GM21723 (cell line): ENCODE measurements around the gene ZNF765.
A peak's percentile ranks its signal among the peaks of the same experiment; 100 is the strongest.
"Not testable (repeated sequence)": the region's sequence is repeated elsewhere in the genome, so short reads cannot be mapped to it uniquely, and the experiment has no call there.

Source experiments
- ATAC-seq: cut with Tn5 transposase; IDR thresholded peaks from one replicate; pipeline ENCODE4 v1.9.1; 2021; ENCODE audit warnings: mild to moderate bottlenecking, moderate library complexity; ENCODE audit not compliant: unreplicated experiment

ZNF765 gene

DNA sequence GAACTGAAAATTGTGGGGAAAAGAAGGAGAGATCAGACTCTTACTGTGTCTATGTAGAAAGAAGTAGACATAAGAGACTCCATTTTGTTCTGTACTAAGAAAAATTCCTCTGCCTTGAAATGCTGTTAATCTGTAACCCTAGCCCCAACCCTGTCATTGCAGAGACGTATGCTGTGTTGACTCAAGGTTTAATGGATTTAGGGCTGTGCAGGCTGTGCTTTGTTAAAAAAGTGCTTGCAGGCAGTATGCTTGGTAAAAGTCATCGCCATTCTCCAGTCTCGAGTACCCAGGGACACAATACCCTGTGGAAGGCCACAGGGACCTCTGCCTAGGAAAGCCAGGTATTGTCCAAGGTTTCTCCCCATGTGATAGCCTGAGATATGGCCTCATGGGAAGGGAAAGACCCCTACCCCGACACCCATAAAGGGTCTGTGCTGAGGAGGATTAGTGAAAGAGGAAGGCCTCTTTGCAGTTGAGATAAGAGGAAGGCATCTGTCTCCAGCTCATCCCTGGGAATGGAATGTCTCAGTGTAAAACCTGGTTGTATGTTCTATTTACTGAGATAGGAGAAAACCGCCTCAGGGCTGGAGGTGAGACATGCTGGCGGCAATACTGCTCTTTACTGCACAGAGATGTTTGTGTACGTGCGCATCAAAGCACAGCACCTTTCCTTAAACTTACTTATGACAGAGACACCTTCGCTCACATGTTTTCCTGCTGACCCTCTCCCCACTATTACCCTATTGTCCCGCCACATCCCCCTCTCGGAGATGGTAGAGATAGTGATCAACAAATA lies 25.8 kb downstream of the ZNF765 start:
- ATAC-seq = not testable (repeated sequence)

DNA sequence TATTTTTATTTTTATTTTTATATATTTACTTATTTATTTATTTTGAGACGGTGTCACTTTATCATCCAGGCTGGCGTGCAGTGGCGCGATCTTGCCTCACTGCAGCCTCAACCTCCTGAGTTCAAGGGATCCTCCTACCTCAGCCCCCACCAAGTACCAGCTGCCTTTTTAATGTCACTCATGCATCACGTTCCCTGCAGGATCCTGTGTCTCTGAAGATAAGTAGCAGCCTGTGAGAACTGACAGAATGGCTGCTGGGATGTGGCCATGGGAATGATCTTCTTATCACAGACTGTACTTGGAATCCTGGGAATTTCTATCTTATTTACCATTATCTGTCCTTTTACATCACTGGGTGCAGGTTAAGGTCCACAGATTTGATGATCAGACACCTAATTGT lies 27.6 kb downstream of the ZNF765 start:
- ATAC-seq = no peak

DNA sequence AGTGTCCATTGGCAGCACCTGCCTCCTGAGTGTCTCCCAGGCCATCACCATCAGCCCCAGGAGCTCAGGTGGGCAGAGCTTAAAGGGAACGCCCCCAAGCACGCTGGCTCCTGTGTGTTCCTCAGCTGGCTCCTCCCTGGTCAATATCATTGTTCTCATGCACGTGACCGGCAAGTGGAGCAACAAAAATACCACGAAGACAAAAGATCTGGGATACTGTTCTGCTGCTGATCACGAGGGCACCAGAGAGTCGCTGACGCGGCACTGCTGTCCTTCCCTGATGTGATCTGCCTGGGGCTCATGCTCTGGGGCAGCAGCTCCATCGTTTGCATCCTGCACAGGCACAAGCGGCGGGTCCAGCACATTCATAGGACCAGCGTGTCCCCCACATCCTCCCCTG lies 28.1 kb downstream of the ZNF765 start:
- ATAC-seq = not testable (repeated sequence)

DNA sequence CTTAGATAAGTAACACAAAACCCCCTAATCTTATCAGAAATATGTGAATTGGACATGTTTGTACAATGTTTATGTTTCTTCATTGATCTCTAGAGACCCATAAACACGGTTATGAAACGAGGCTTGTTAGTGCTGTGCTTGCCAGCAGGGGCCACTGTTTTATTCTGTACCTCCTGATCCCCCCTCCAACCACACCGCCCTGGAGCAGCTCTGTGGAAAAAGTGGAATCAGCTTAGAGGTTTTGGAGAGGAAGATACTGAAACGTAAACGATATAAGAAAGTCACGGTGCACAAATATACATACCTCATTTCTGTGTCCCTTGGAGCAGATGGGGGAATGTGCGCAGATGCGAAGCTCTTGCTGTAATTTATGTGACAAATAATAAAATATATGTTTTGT lies 28.7 kb downstream of the ZNF765 start:
- not testable (repeated sequence) for ATAC-seq

DNA sequence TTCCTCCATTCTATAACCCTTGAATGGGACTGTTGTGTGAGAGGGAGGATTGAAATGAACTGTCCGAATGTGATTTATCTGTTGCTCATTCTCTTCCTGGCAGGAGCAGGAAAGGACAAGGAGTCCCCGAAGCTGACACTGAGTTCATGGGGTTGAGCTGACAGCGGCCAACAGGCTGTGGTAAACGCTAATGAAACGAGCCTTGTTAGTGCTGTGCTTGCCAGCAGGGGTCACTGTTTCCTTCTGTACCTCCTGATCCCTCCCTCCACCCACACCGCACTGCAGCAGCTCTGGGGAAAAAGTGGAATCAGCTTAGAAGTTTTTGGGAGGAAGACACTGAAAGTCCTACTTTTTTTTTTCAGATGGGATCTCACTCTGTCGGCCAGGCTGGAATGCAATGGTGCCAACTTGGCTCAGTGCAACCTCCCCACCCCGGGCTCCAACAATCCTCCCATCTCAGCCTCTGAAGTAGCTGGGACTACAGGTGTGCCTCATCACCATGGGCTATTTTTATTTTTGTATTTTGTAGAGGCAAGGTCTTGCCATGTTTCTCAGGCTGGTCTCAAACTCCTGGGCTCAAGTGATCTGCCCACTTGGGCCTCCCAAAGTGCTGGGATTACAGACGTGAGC lies 30.1 kb downstream of the ZNF765 start:
- ATAC-seq = no peak

DNA sequence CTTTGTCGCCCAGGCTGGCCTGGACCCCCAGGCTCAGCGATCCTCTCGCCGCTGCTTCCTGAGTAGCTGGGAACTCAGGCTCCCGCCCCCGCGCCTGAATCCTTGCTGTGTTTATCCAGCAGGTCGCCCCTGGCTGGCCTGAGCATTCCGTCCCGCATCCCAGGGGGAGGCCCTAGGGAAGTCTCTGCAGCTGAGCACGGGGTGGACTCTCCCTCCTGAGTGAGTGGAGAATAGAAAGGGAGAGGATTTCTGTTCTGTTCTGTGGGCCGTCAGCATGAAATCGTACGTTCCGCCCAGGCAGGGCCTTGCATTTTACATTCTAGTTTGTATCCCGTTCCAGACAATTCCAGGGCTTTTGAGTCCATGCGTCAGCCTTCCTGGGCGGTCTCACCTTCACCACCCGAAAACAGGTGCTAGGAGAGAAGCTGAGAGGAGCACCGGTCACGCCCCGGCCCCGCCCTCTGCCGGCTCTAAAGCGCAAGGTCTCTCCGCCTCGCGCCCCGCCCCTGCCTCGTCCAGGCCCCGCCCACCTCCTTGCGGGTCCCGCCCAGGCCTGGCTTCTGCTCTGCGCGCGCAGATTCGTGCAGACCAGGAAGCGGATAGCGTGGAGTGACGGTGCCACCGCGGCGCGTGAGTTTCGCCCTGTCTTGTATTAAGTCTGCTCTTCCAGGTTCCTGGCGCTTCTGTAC lies 36.6 kb downstream of the ZNF765 start, which contains the start of gene ZNF761:
Gene ZNF761, plus strand, starts transcription at position 586 of the 689 bp plus-strand sequence. CDS start 15,285 bp downstream, outside the sequence.
- ATAC-seq = peak; percentile 96

DNA sequence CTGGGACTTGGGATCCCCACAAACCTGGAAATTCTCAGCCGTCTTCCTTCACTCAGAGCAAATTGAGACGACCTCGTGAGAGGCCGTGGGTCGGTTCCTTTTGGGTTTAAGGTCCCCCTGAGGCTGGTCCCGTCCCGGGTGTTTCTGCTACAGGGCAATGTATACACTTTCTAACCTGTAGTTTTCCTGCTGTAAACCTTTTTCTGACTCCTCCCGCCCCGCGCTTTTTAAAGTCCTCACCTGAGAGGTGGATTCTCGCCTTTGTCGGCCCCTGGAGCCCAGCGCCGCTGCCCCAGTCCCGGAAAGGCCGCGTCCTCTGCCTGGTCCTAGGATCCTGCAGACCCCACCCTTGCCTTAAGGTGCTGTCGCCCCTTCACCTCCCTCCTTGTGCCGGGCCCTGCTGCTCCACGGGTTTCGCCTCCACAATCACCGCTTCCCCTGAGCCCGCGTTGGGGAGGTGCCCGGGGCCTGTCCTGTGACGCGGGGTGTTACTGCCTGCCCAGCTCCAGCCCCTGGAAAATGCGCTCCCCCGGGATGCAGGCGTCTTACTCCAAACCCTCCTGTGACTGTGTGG lies 37.2 kb downstream of the ZNF765 start:
- ATAC-seq = peak; percentile 29

DNA sequence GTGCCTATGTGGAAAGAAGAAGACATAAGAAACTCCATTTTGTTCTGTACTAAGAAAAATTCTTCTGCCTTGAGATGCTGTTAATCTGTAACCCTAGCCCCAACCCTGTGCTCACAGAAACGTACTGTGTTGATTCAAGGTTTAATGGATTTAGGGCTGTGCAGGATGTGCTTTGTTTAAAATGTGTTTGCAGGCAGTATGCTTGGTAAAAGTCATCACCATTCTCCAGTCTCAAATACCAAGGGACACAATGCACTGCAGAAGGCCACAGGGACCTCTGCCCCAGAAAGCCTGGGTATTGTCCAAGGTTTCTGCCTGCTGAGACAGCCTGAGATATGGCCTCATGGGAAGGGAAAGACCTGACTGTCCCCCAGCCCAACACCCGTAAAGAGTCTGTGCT lies 48.9 kb downstream of the ZNF765 start:
- ATAC-seq = not testable (repeated sequence)

DNA sequence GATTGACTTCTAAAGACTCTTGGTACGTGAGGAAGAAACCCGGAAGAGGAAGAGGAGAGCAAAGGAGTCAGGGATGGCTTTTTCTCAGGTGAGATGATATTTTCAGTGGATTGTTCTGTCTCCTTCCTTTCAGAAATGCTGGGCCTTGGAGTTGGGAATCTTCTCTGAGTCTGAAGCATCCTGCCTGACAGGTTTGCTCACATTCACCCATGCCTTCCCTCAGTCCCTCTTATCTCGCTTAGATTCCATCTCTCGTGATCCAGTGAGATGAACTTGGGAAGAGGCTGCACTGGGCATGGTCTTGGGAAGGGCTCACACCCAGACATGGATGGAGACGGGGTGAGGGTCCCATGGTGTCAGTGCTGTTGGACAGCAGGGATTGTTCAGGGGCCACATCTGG lies 52.2 kb downstream of the ZNF765 start:
- not testable (repeated sequence) for ATAC-seq

DNA sequence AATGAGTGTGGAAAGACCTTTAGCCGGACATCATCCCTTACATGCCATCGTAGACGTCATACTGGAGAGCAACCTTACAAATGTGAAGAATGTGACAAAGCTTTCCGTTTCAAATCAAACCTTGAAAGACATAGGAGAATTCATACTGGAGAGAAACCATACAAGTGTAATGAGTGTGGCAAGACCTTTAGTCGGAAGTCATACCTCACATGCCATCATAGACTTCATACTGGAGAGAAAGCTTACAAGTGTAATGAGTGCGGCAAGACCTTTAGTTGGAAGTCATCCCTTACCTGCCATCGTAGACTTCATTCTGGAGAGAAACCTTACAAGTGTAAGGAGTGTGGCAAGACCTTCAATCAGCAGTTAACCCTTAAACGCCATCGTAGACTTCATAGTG lies 60.9 kb downstream of the ZNF765 start:
- ATAC-seq = no peak

DNA sequence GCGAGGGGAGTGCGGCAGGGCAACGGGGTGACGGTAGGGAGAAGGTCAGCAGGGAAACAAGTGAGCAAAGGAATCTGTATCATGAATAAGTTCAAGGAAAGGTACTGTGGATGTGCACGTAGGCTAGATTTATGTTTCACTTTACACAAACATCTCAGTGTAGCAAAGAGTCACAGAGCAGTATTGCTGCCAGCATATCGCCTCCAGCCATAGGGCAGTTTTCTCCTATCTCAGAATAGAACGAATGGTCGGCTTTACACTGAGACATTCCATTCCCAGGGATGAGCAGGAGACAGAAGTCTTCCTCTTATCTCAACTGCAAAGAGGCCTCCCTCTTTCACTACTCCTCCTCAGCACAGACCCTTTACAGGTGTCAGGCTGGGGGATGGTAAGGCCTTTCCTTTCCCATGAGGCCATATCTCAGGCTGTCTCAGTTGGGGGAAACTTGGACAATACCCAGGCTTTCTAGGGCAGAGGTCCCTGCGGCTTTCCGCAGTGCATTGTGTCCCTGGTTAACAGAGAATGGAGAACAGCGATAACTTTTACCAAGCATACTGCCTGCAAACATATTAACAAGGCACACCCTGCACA lies 65.3 kb downstream of the ZNF765 start:
- not testable (repeated sequence) for ATAC-seq

DNA sequence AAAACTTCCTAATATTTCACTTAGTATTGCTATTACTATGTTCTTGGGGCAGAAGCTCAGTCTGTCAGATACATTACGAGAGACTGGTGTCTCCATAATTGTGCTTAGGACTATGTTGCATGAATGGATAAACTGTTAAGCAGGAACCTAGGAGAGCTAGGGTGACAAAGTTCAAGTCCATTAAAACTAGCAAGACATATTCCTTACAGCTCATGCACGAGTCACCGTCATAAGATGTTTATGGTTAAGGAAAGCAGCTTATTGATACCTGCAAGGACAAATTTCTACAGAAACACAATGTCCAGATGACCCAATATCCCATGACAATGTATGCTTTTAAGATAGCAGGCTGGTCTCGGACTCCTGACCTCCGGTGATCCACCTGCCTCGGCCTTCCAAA lies 66.9 kb downstream of the ZNF765 start:
- ATAC-seq = no peak

DNA sequence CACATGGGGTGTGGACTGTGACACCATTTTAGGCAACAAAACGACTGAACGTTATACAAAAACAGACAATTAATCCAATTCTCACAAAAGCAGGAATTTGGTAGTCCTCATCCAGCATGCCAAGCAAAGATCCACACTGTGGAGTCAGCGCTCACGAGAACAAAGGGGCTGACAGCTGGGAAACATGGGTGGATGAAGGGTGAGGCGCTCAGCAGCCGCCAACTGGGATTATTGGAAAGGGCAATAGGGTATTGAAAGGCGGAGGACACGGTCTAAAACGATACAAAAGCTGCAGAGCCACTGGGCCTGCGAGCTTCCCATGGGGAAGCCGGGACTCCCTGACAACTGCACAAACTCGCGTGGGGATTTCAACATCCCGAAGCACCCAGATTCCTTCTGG lies 67.9 kb downstream of the ZNF765 start:
- no peak for ATAC-seq

DNA sequence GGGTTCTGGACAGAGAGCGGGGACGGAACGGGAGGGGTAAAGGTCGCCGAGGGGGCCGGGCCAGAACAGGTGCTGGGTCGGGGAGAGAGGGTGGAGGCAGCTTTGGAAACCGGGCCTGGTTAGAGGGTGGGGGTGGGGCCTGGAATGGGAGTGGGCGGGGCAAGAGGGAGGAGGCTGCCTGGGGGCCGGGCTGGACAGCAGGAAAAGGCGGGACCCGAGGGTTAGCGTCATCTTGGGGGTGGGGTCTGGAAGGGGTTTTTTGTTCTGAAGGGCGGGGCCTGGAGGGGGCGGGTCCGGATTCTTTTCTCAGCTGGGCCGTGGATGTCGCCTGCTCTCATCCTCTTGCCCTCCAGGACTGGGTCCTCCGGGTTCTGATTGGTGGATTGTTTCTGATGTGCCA lies 68.3 kb downstream of the ZNF765 start:
- no peak for ATAC-seq

DNA sequence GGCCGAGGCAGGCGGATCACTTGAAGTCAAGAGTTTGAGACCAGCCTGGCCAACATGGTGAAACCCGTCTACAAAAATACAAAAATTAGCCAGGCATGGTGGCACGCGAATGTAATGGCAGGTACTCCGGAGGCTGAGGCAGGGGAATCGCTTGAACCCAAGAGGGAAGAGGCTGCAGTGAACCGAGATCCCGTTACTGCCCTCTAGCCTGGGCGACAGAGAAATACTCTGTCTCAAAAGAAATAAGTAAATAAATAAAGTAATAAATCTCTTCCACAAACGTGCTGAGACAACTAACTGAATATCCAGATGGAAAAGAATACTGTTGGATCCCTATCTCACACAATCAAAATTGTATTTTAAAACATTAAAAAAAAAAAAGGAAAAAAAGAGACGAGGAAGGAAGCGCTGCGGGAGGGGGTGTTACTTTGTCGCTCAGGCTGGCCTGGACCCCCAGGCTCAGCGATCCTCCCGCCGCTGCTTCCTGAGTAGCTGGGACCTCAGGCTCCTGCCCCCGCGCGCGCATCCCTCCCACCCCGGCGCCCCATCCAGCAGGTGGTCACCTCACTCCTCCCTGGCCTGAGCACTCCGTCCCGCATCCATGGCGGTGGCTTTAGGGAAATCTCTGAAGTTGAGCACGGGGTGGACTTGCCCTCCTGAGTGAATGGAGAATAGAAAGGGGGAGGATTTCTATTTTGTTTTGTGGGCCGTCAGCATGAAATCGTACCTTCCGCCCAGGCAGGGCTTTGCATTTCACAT lies 72.0 kb downstream of the ZNF765 start:
- ATAC-seq = no peak

DNA sequence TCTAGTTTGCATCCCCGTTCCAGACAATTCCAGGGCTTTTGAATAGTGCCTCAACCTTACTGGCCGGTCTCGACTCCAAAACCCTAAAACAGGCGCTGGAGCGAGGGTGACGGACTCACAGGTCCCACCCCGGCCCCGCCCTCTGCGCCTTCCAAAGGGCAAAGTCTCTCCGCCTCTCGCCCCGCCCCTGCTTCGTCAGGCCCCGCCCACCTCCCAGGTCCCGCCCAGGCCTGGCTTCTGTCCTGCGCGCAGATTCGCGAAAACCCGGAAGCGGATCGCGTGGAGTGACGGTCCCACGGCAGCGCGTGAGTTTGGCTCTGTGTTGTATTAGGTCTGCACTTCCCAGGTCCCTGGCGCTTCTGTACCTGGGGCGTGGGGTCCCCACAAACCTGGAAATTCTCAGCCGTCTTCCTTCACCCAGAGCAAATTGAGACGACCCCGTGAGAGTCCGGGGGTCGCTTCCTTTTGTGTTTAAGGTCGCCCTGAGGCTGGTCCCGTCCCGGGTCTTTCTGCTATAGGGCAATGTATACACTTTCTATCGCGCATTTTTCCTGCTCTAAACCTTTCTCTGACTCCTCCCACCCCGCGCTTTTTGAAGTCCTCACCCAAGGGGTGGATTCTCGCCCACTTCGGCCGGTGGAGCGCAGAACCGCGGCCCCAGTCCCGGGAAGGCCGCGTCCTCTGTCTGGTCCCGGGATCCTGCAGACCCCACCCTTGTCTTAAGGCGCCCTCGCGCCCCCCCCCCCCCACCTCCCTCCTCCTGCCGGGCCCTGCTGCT lies 72.7 kb downstream of the ZNF765 start, which contains the start of gene ZNF813:
Gene ZNF813, plus strand, starts transcription at position 249 of the 778 bp plus-strand sequence. CDS start 16,090 bp downstream, outside the sequence.
- peak; percentile 73 for ATAC-seq

DNA sequence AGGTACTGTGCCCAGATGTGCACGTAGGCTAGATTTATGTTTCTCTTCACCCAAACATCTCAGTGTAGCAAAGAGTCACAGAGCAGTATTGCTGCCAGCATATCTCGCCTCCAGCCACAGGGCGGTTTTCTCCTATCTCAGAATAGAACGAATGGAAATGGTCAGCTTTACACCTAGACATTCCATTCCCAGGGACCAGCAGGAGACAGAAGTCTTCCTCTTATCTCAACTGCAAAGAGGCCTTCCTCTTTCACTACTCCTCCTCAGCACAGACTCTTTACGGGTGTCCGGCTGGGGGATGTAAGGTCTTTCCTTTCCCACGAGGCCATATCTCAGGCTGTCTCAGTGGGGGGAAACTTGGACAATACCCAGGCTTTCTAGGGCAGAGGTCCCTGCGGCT lies 73.7 kb downstream of the ZNF765 start:
- ATAC-seq = not testable (repeated sequence)

DNA sequence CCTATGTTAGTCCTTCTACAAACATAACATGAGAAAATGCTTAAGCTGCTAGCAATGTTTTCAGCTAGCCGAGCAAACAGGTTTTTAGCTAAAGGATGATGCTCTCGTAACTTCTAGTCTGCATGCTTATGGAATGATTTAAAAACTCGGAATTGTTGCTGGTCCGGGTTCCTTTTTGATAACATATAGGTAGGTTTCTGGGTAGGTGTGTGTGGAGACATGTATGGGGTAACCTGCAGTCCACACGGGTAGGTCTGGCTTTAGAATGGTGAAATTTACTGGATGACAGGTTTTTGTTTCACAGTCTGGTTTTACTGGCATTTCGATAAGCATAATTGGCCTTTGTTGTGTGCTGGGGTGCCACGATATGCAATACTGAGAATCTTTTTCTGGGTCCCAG lies 77.0 kb downstream of the ZNF765 start:
- ATAC-seq = no peak

DNA sequence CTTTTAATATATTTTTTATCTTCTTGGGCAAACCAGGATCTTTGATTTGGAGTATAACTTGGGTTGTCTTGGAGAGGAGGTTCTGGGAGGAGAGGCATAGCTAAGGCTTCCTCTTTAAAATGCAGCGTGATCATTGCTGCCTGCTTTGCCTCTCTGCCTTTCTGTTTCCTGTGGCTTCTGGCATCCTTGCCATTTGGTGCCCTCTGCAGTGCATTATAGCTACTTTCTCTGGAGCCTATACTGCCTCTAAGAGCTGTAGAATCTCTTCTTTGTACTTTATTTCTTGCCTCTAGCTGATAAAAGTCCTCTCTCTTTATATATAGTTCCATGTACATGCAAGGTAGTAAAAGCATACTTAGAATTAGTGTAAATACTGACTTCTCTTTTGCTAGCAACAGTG lies 79.9 kb downstream of the ZNF765 start:
- ATAC-seq = not testable (repeated sequence)
